SK-N-SH treated with all-trans-retinoic acid at 6 μM for 48 hours (cell line): Measurements from ENCODE around the gene PIEZO1.

Experiments
- ATAC-seq: fragments of 200-7000 bp; cut with Tn5 transposase; 3 replicates; pipeline ENCODE4 v1.9.1; 2020; ENCODE audit warnings: mild to moderate bottlenecking, moderate library complexity
- BACH2 ChIP-seq: fragments of 250-450 bp; sonication (Bioruptor Pico); IDR thresholded peaks from 2 replicates; pipeline ENCODE4 v1.9.0; 2021; ENCODE audit warnings: mild to moderate bottlenecking, borderline replicate concordance
- CREB5 ChIP-seq: fragments of 250-450 bp; sonication (Bioruptor Pico); IDR thresholded peaks from 2 replicates; pipeline ENCODE4 v1.5.1; 2020; ENCODE audit warnings: low read depth, mild to moderate bottlenecking, moderate library complexity
- CSDC2 ChIP-seq: fragments of 250-450 bp; sonication (Bioruptor Pico); IDR thresholded peaks from 2 replicates; pipeline ENCODE4 v1.5.0; 2020; ENCODE audit warnings: mild to moderate bottlenecking, moderate library complexity
- CSRNP3 ChIP-seq: fragments of 250-450 bp; sonication (Bioruptor Pico); IDR thresholded peaks from 2 replicates; pipeline ENCODE4 v1.5.1; 2021; ENCODE audit warnings: mild to moderate bottlenecking, moderate library complexity
- ESRRG ChIP-seq: fragments of 250-450 bp; sonication (Bioruptor Pico); IDR thresholded peaks from 2 replicates; pipeline ENCODE4 v1.6.1; 2021; ENCODE audit warnings: mild to moderate bottlenecking
- GLIS3 ChIP-seq: fragments of 250-450 bp; sonication (Bioruptor Pico); IDR thresholded peaks from 2 replicates; pipeline ENCODE4 v1.5.0; 2020; ENCODE audit warnings: mild to moderate bottlenecking, moderate library complexity
- ISL1 ChIP-seq: fragments of 250-450 bp; sonication (Bioruptor Pico); IDR thresholded peaks from 2 replicates; pipeline ENCODE4 v2.1.2; 2022; ENCODE audit warnings: mild to moderate bottlenecking, moderate library complexity
- OSR1 ChIP-seq: fragments of 250-450 bp; sonication (Bioruptor Pico); IDR thresholded peaks from 2 replicates; pipeline ENCODE4 v1.8.0; 2022; ENCODE audit warnings: moderate library complexity, mild to moderate bottlenecking, inconsistent platforms
- POU6F1 ChIP-seq: fragments of 250-450 bp; sonication (Bioruptor Pico); IDR thresholded peaks from 2 replicates; pipeline ENCODE4 v1.8.0; 2021; ENCODE audit warnings: low read depth, mild to moderate bottlenecking, moderate library complexity, borderline replicate concordance
- PPARA ChIP-seq: fragments of 250-450 bp; sonication (Bioruptor Pico); IDR thresholded peaks from 2 replicates; pipeline ENCODE4 v1.5.0; 2020; ENCODE audit warnings: mild to moderate bottlenecking, borderline replicate concordance
- TCF4 ChIP-seq: fragments of 250-450 bp; sonication (Bioruptor Pico); IDR thresholded peaks from 2 replicates; pipeline ENCODE4 v1.8.0; 2021; ENCODE audit warnings: mild to moderate bottlenecking, moderate library complexity, borderline replicate concordance
- TOX ChIP-seq: fragments of 250-450 bp; sonication (Bioruptor Pico); IDR thresholded peaks from 2 replicates; pipeline ENCODE4 v1.8.0; 2021; ENCODE audit warnings: mild to moderate bottlenecking, moderate library complexity, borderline replicate concordance
- TSHZ2 ChIP-seq: fragments of 250-450 bp; sonication (Bioruptor Pico); IDR thresholded peaks from 2 replicates; pipeline ENCODE4 v1.5.0; 2020; ENCODE audit warnings: mild to moderate bottlenecking, moderate library complexity
- ZC3H10 ChIP-seq: fragments of 250-450 bp; sonication (Bioruptor Pico); IDR thresholded peaks from 2 replicates; pipeline ENCODE4 v1.5.1; 2021; ENCODE audit warnings: mild to moderate bottlenecking, moderate library complexity
- ZFP3 ChIP-seq: fragments of 250-450 bp; sonication (Bioruptor Pico); IDR thresholded peaks from 2 replicates; pipeline ENCODE4 v1.5.0; 2020; ENCODE audit warnings: mild to moderate bottlenecking, moderate library complexity
- ZFP30 ChIP-seq: fragments of 450-650 bp; formaldehyde crosslinking; IDR thresholded peaks from 2 replicates; pipeline ENCODE4 v1.5.0; 2022; ENCODE audit warnings: mild to moderate bottlenecking, moderate library complexity
- ZNF565 ChIP-seq: fragments of 450-650 bp; formaldehyde crosslinking; conservative IDR thresholded peaks from 2 replicates; pipeline ENCODE4 v1.5.0; 2020; ENCODE audit warnings: low read depth, mild to moderate bottlenecking, moderate library complexity
- ZNF70 ChIP-seq: fragments of 450-650 bp; formaldehyde crosslinking; IDR thresholded peaks from 2 replicates; pipeline ENCODE4 v1.5.0; 2020; ENCODE audit warnings: mild to moderate bottlenecking, moderate library complexity
- ZNF8 ChIP-seq: fragments of 450-650 bp; formaldehyde crosslinking; IDR thresholded peaks from 2 replicates; pipeline ENCODE4 v1.5.0; 2020; ENCODE audit warnings: mild to moderate bottlenecking, moderate library complexity

PIEZO1 gene

GRCh38 chr16:88799569-88800276 is 14.7 kb upstream of the PIEZO1 start (continued):
- TF ChIP-seq TSHZ2 (CRISPR knock-in tag) (no peak), CREB5 (CRISPR knock-in tag) (no peak), ISL1 (CRISPR knock-in tag) (no peak), TOX (CRISPR knock-in tag) (no peak), ESRRG (no peak)

- ATAC-seq, result no peak
- TF ChIP-seq ZNF70, result peak; percentile 87
- no peak for TF ChIP-seq OSR1
- TF ChIP-seq, all 23 proteins: peak for 1
Observed at GRCh38 chr16:88798772-88799455, 13.9 kb upstream of the PIEZO1 start.

- no peak for ATAC-seq
- no peak for TF ChIP-seq BACH2
- no peak for TF ChIP-seq ZNF565 (CRISPR knock-in tag)
- TF ChIP-seq ISL1 (CRISPR knock-in tag), result no peak
- TF ChIP-seq, all 23 proteins: peak for 0
Observed at GRCh38 chr16:88798073-88798472, 13.1 kb upstream of the PIEZO1 start.

GRCh38 chr16:88796278-88796677 is 11.3 kb upstream of the PIEZO1 start:
- TF ChIP-seq TCF4 (no peak), ZNF565 (CRISPR knock-in tag) (no peak), ZC3H10 (CRISPR knock-in tag) (no peak), ZFP3 (CRISPR knock-in tag) (no peak), TSHZ2 (CRISPR knock-in tag) (no peak), CSRNP3 (CRISPR knock-in tag) (no peak), ESRRG (no peak), ZNF8 (CRISPR knock-in tag) (no peak), ISL1 (CRISPR knock-in tag) (no peak), ZFP30 (no peak), POU6F1 (CRISPR knock-in tag) (no peak), TOX (CRISPR knock-in tag) (no peak), ZNF70 (no peak), CSDC2 (no peak), GLIS3 (CRISPR knock-in tag) (no peak), PPARA (CRISPR knock-in tag) (no peak)
- no peak for ATAC-seq
